ENCODE results near the gene TMEM8B. TPM values are rescaled to one million over a fixed set of nuclear protein-coding genes. Genes with fewer than 3 reads are reported as not detected.

TMEM8B gene
- total RNA-seq, 1 experiment from 2014 or later: 9.3 TPM

GRCh38 chr9:35790385-35791296, 38.4 kb upstream of the TMEM8B start:
- peak overlapping the region; percentile 85 for H3K14ac ChIP-seq (ENCODE audit: insufficient read depth, low read length)
- H3K9ac ChIP-seq (ENCODE audit: extremely low read depth, insufficient read length, low read length): no peak overlapping the region
- Mint-ChIP-seq H3K4me1 (peaks cover 17 to 19% of the 10 kb centered on the region in 2 experiments), H3K4me3 (peak overlapping the region; percentile 77 to 85), H3K27me3 (ENCODE audit: low read depth) (peaks cover 4% of the 10 kb centered on the region), H3K36me3 (ENCODE audit: insufficient read depth in 1 of 3, low read depth in 3 of 3) (peaks cover 0 to 11% (median 8%) of the 10 kb centered on the region in 3 experiments; a peak in 6 of 7 replicates), H3K27ac (peak overlapping the region in 1 of 3 experiments; percentile 64; a peak in 1 of 7 replicates), H3K9me3 (no peaks in the 10 kb centered on the region)
- peaks cover 3% of the 10 kb centered on the region for H3K23me2 ChIP-seq (ENCODE audit: insufficient read length, low read depth, low read length, poor library complexity, severe bottlenecking)
- H3K4me2 ChIP-seq (ENCODE audit: insufficient read depth, insufficient read length, low read length): peak overlapping the region; percentile 66
- DNase-seq: peak; percentile 75
- no peak overlapping the region for H3K4ac ChIP-seq (ENCODE audit: low read depth, low read length)
- H3K56ac ChIP-seq (ENCODE audit: insufficient read length, low read depth, low read length): no peak overlapping the region
- no peak overlapping the region for H4K5ac ChIP-seq (ENCODE audit: insufficient read length, low read depth, low read length)
- H2AFZ ChIP-seq (ENCODE audit: low read length): no peak overlapping the region
- no peak overlapping the region for H4K91ac ChIP-seq (ENCODE audit: insufficient read length, low read depth, low read length)
- no peak overlapping the region for H3T11ph ChIP-seq (ENCODE audit: low read length)
- no peaks in the 10 kb centered on the region for H3K4me1 ChIP-seq (ENCODE audit: insufficient read depth, low read length)
- no CpG with 5 or more reads among the region's 37 CpGs for WGBS (ENCODE audit: extremely low coverage, insufficient read length, low lambda C conversion rate)
- H2BK120ac ChIP-seq (ENCODE audit: low read depth, low read length, poor library complexity, severe bottlenecking): no peak overlapping the region
- no peaks in the 10 kb centered on the region for H3K79me1 ChIP-seq (ENCODE audit: insufficient read depth, low read depth, low read length, poor library complexity, severe bottlenecking)
- no peak overlapping the region for H2BK5ac ChIP-seq (ENCODE audit: insufficient read length, low read length)
- H3K23ac ChIP-seq (ENCODE audit: insufficient read length, low read depth, low read length): no peak overlapping the region
- no peak overlapping the region for H4K8ac ChIP-seq (replicated peaks; ENCODE audit: insufficient read length, low read depth, low read length)
- no peaks in the 10 kb centered on the region for H3K9me3 ChIP-seq (ENCODE audit: control insufficient read depth, low read depth, low read length)
- no peaks in the 10 kb centered on the region for H3K79me2 ChIP-seq (ENCODE audit: insufficient read depth, low read length)
- no peaks in the 10 kb centered on the region for H3K27me3 ChIP-seq (ENCODE audit: insufficient read depth, low read length)
- H2BK12ac ChIP-seq (ENCODE audit: insufficient read length, low read depth, low read length): no peak overlapping the region
- no peak overlapping the region for H2BK15ac ChIP-seq (ENCODE audit: low read depth, low read length)
- no peak overlapping the region for H3K27ac ChIP-seq (ENCODE audit: insufficient read length, low read depth, low read length)
- H2AK5ac ChIP-seq (ENCODE audit: insufficient read length, low read length): no peak overlapping the region
- TF ChIP-seq, protein P1, sequence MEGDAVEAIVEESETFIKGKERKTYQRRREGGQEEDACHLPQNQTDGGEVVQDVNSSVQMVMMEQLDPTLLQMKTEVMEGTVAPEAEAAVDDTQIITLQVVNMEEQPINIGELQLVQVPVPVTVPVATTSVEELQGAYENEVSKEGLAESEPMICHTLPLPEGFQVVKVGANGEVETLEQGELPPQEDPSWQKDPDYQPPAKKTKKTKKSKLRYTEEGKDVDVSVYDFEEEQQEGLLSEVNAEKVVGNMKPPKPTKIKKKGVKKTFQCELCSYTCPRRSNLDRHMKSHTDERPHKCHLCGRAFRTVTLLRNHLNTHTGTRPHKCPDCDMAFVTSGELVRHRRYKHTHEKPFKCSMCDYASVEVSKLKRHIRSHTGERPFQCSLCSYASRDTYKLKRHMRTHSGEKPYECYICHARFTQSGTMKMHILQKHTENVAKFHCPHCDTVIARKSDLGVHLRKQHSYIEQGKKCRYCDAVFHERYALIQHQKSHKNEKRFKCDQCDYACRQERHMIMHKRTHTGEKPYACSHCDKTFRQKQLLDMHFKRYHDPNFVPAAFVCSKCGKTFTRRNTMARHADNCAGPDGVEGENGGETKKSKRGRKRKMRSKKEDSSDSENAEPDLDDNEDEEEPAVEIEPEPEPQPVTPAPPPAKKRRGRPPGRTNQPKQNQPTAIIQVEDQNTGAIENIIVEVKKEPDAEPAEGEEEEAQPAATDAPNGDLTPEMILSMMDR (conservative IDR thresholded peaks at IDR 0.05): peak; percentile 89
- H4K20me1 ChIP-seq (ENCODE audit: control insufficient read depth, insufficient read depth, insufficient read length): no peaks in the 10 kb centered on the region
- H3K18ac ChIP-seq (ENCODE audit: insufficient read length, low read depth, low read length): peak overlapping the region; percentile 45
- H2BK20ac ChIP-seq (ENCODE audit: low read depth, low read length, poor library complexity, severe bottlenecking): no peak overlapping the region
